Measurements from ENCODE around the gene MYPOP.

Gene MYPOP

GRCh38 chr19:45938733-45939319, 36.4 kb upstream of the MYPOP start:
- Histone ChIP-seq H3K4me1 (ENCODE audit: control insufficient read depth in 2 of 2, insufficient read depth in 1 of 2, low read depth in 1 of 2, low read length in 2 of 2) (peaks cover 0 to 5% of the 10 kb centered on the region in 2 donors), H2BK12ac (ENCODE audit: low read length) (no peak overlapping the region), H3K4me2 (ENCODE audit: insufficient read depth, low read length, poor library complexity, severe bottlenecking) (no peak overlapping the region), H2BK5ac (ENCODE audit: low read length) (no peak overlapping the region), H3K14ac (ENCODE audit: low read length) (no peak overlapping the region), H2BK120ac (ENCODE audit: low read depth, low read length) (no peak overlapping the region), H3K18ac (ENCODE audit: low read length) (no peak overlapping the region), H3K9me3 (replicated peaks in 1 of 2; ENCODE audit: control insufficient read depth in 2 of 2, insufficient read depth in 1 of 2, low read depth in 1 of 2, low read length in 2 of 2) (no peaks in the 10 kb centered on the region), H3K79me1 (ENCODE audit: low read depth, low read length) (no peaks in the 10 kb centered on the region), H2BK15ac (ENCODE audit: low read length) (no peak overlapping the region), H3K27ac (replicated peaks; ENCODE audit: low read length) (no peak overlapping the region), H2AK5ac (ENCODE audit: low read depth, low read length) (no peak overlapping the region), H3K4me3 (ENCODE audit: low read length in 2 of 2) (no peak overlapping the region), H4K8ac (ENCODE audit: low read depth, low read length) (no peak overlapping the region), H4K91ac (ENCODE audit: low read depth, low read length, poor library complexity) (no peak overlapping the region), H2AFZ (ENCODE audit: low read length) (no peak overlapping the region), H3K36me3 (replicated peaks in 1 of 2; ENCODE audit: control insufficient read depth in 2 of 2, insufficient read depth in 2 of 2, low read length in 2 of 2) (peaks cover 12 to 74% of the 10 kb centered on the region in 2 donors), H3K27me3 (ENCODE audit: control insufficient read depth in 3 of 3, insufficient read depth in 3 of 3, low read depth in 1 of 3, low read length in 3 of 3) (no peaks in the 10 kb centered on the region), H3K9ac (ENCODE audit: low read depth, low read length, poor library complexity) (no peak overlapping the region), H3K23ac (ENCODE audit: low read depth, low read length, poor library complexity) (no peak overlapping the region), H3K4ac (ENCODE audit: low read length) (no peak overlapping the region)
- no CpG with 5 or more reads among the region's 3 CpGs for WGBS, 2 donors (ENCODE audit: extremely low coverage in 2 of 2, insufficient read length in 2 of 2, insufficient replicate concordance in 1 of 2)
- no peak for DNase-seq (ENCODE audit: low spot score)

GRCh38 chr19:45935267-45935666, 32.9 kb upstream of the MYPOP start:
- H2BK120ac ChIP-seq (ENCODE audit: low read depth, low read length) = no peak overlapping the region
- peak overlapping the region; percentile 83 for H3K18ac ChIP-seq (ENCODE audit: low read length)
- H4K8ac ChIP-seq (ENCODE audit: low read depth, low read length) = peak overlapping the region; percentile 25
- H2BK5ac ChIP-seq (ENCODE audit: low read length) = no peak overlapping the region
- no CpG with 5 or more reads among the region's 19 CpGs for WGBS, 2 donors (ENCODE audit: extremely low coverage in 2 of 2, insufficient read length in 2 of 2, insufficient replicate concordance in 1 of 2)
- H2AK5ac ChIP-seq (ENCODE audit: low read depth, low read length) = peak overlapping the region; percentile 82
- H3K79me1 ChIP-seq (ENCODE audit: low read depth, low read length) = no peaks in the 10 kb centered on the region
- H3K23ac ChIP-seq (ENCODE audit: low read depth, low read length, poor library complexity) = peak overlapping the region; percentile 86
- H3K4me1 ChIP-seq (ENCODE audit: control insufficient read depth in 2 of 2, insufficient read depth in 1 of 2, low read depth in 1 of 2, low read length in 2 of 2) = peaks cover 0 to 5% of the 10 kb centered on the region in 2 donors
- DNase-seq (ENCODE audit: low spot score) = no peak
- no peak overlapping the region for H3K4me3 ChIP-seq (ENCODE audit: low read length in 2 of 2)
- H3K27me3 ChIP-seq (ENCODE audit: control insufficient read depth in 3 of 3, insufficient read depth in 3 of 3, low read depth in 1 of 3, low read length in 3 of 3) = peaks cover 0 to 2% (median 0%) of the 10 kb centered on the region in 3 experiments
- no peak overlapping the region for H2AFZ ChIP-seq (ENCODE audit: low read length)
- H3K9ac ChIP-seq (ENCODE audit: low read depth, low read length, poor library complexity) = peak overlapping the region; percentile 54
- H2BK12ac ChIP-seq (ENCODE audit: low read length) = no peak overlapping the region
- H3K4ac ChIP-seq (ENCODE audit: low read length) = no peak overlapping the region
- H3K36me3 ChIP-seq (replicated peaks in 1 of 2; ENCODE audit: control insufficient read depth in 2 of 2, insufficient read depth in 2 of 2, low read length in 2 of 2) = peaks cover 7 to 40% of the 10 kb centered on the region in 2 donors
- H3K4me2 ChIP-seq (ENCODE audit: insufficient read depth, low read length, poor library complexity, severe bottlenecking) = no peak overlapping the region
- no peak overlapping the region for H3K27ac ChIP-seq (replicated peaks; ENCODE audit: low read length)
- peak overlapping the region; percentile 7 for H4K91ac ChIP-seq (ENCODE audit: low read depth, low read length, poor library complexity)
- no peaks in the 10 kb centered on the region for H3K9me3 ChIP-seq (replicated peaks in 1 of 2; ENCODE audit: control insufficient read depth in 2 of 2, insufficient read depth in 1 of 2, low read depth in 1 of 2, low read length in 2 of 2)
- no peak overlapping the region for H2BK15ac ChIP-seq (ENCODE audit: low read length)
- H3K14ac ChIP-seq (ENCODE audit: low read length) = peak overlapping the region; percentile 59

GRCh38 chr19:45934551-45935230, 32.3 kb upstream of the MYPOP start:
- no peak overlapping the region for H2BK12ac ChIP-seq (ENCODE audit: low read length)
- H4K8ac ChIP-seq (ENCODE audit: low read depth, low read length) = no peak overlapping the region
- no peak overlapping the region for H3K4me3 ChIP-seq (ENCODE audit: low read length in 2 of 2)
- peaks cover 0 to 5% of the 10 kb centered on the region in 2 donors for H3K4me1 ChIP-seq (ENCODE audit: control insufficient read depth in 2 of 2, insufficient read depth in 1 of 2, low read depth in 1 of 2, low read length in 2 of 2)
- peak overlapping the region; percentile 54 for H3K9ac ChIP-seq (ENCODE audit: low read depth, low read length, poor library complexity)
- H2AFZ ChIP-seq (ENCODE audit: low read length) = no peak overlapping the region
- H3K4me2 ChIP-seq (ENCODE audit: insufficient read depth, low read length, poor library complexity, severe bottlenecking) = no peak overlapping the region
- no peak overlapping the region for H3K4ac ChIP-seq (ENCODE audit: low read length)
- H2BK5ac ChIP-seq (ENCODE audit: low read length) = no peak overlapping the region
- no peaks in the 10 kb centered on the region for H3K9me3 ChIP-seq (replicated peaks in 1 of 2; ENCODE audit: control insufficient read depth in 2 of 2, insufficient read depth in 1 of 2, low read depth in 1 of 2, low read length in 2 of 2)
- H3K18ac ChIP-seq (ENCODE audit: low read length) = no peak overlapping the region
- peak overlapping the region; percentile 59 for H3K14ac ChIP-seq (ENCODE audit: low read length)
- H2BK15ac ChIP-seq (ENCODE audit: low read length) = no peak overlapping the region
- no peak overlapping the region for H2BK120ac ChIP-seq (ENCODE audit: low read depth, low read length)
- H4K91ac ChIP-seq (ENCODE audit: low read depth, low read length, poor library complexity) = no peak overlapping the region
- no CpG with 5 or more reads among the region's 19 CpGs for WGBS, 2 donors (ENCODE audit: extremely low coverage in 2 of 2, insufficient read length in 2 of 2, insufficient replicate concordance in 1 of 2)
- peaks cover 6 to 37% of the 10 kb centered on the region in 2 donors for H3K36me3 ChIP-seq (replicated peaks in 1 of 2; ENCODE audit: control insufficient read depth in 2 of 2, insufficient read depth in 2 of 2, low read length in 2 of 2)
- no peak overlapping the region for H2AK5ac ChIP-seq (ENCODE audit: low read depth, low read length)
- H3K27ac ChIP-seq (replicated peaks; ENCODE audit: low read length) = no peak overlapping the region
- H3K23ac ChIP-seq (ENCODE audit: low read depth, low read length, poor library complexity) = no peak overlapping the region
- no peak for DNase-seq (ENCODE audit: low spot score)
- no peaks in the 10 kb centered on the region for H3K79me1 ChIP-seq (ENCODE audit: low read depth, low read length)
- H3K27me3 ChIP-seq (ENCODE audit: control insufficient read depth in 3 of 3, insufficient read depth in 3 of 3, low read depth in 1 of 3, low read length in 3 of 3) = peaks cover 0 to 2% (median 0%) of the 10 kb centered on the region in 3 experiments

GRCh38 chr19:45933759-45934158, 31.3 kb upstream of the MYPOP start:
- H3K23ac ChIP-seq (ENCODE audit: low read depth, low read length, poor library complexity) = no peak overlapping the region
- no peak overlapping the region for H2AFZ ChIP-seq (ENCODE audit: low read length)
- H4K8ac ChIP-seq (ENCODE audit: low read depth, low read length) = no peak overlapping the region
- H3K27ac ChIP-seq (replicated peaks; ENCODE audit: low read length) = no peak overlapping the region
- H2BK5ac ChIP-seq (ENCODE audit: low read length) = no peak overlapping the region
- peaks cover 0 to 2% (median 0%) of the 10 kb centered on the region in 3 experiments for H3K27me3 ChIP-seq (ENCODE audit: control insufficient read depth in 3 of 3, insufficient read depth in 3 of 3, low read depth in 1 of 3, low read length in 3 of 3)
- H3K9me3 ChIP-seq (replicated peaks in 1 of 2; ENCODE audit: control insufficient read depth in 2 of 2, insufficient read depth in 1 of 2, low read depth in 1 of 2, low read length in 2 of 2) = no peaks in the 10 kb centered on the region
- no peak overlapping the region for H2BK15ac ChIP-seq (ENCODE audit: low read length)
- no peak overlapping the region for H2BK120ac ChIP-seq (ENCODE audit: low read depth, low read length)
- H3K14ac ChIP-seq (ENCODE audit: low read length) = no peak overlapping the region
- H3K18ac ChIP-seq (ENCODE audit: low read length) = no peak overlapping the region
- H2AK5ac ChIP-seq (ENCODE audit: low read depth, low read length) = no peak overlapping the region
- H2BK12ac ChIP-seq (ENCODE audit: low read length) = no peak overlapping the region
- H3K9ac ChIP-seq (ENCODE audit: low read depth, low read length, poor library complexity) = no peak overlapping the region
- no CpG with 5 or more reads among the region's 9 CpGs for WGBS, 2 donors (ENCODE audit: extremely low coverage in 2 of 2, insufficient read length in 2 of 2, insufficient replicate concordance in 1 of 2)
- H3K4me3 ChIP-seq (ENCODE audit: low read length in 2 of 2) = no peak overlapping the region
- no peak overlapping the region for H3K4me2 ChIP-seq (ENCODE audit: insufficient read depth, low read length, poor library complexity, severe bottlenecking)
- peaks cover 3 to 5% of the 10 kb centered on the region in 2 donors for H3K4me1 ChIP-seq (ENCODE audit: control insufficient read depth in 2 of 2, insufficient read depth in 1 of 2, low read depth in 1 of 2, low read length in 2 of 2)
- H4K91ac ChIP-seq (ENCODE audit: low read depth, low read length, poor library complexity) = no peak overlapping the region
- H3K36me3 ChIP-seq (replicated peaks in 1 of 2; ENCODE audit: control insufficient read depth in 2 of 2, insufficient read depth in 2 of 2, low read length in 2 of 2) = peaks cover 2 to 27% of the 10 kb centered on the region in 2 donors
- no peaks in the 10 kb centered on the region for H3K79me1 ChIP-seq (ENCODE audit: low read depth, low read length)
- no peak for DNase-seq (ENCODE audit: low spot score)
- no peak overlapping the region for H3K4ac ChIP-seq (ENCODE audit: low read length)

Data from neuronal stem cell (in vitro differentiated cells).